ENCODE data around the gene PANX3. TPM values are rescaled to one million over a fixed set of nuclear protein-coding genes. Genes with fewer than 3 reads are reported as not detected.

The PANX3 gene
- polyA plus RNA-seq, 1 donor from 2014 or later, result not detected

GRCh38 chr11:124639186-124639585 lies 28.0 kb downstream of the PANX3 start:
- Histone ChIP-seq H2AFZ (ENCODE audit: low read depth, low read length) (no peak overlapping the region), H3K27ac (ENCODE audit: low read length) (no peak overlapping the region), H3K9me3 (ENCODE audit: low read length) (no peaks in the 10 kb centered on the region), H3K27me3 (ENCODE audit: insufficient read depth, low read depth, low read length) (no peaks in the 10 kb centered on the region), H3K4me2 (ENCODE audit: low read length) (no peak overlapping the region), H3K4me3 (ENCODE audit: low read length) (no peak overlapping the region), H3K9ac (ENCODE audit: low read length) (no peak overlapping the region), H4K20me1 (ENCODE audit: insufficient read depth) (no peaks in the 10 kb centered on the region), H3K79me2 (replicated peaks; ENCODE audit: insufficient read depth, low read length) (no peaks in the 10 kb centered on the region), H3F3A (ENCODE audit: insufficient read depth, low read length, poor library complexity, severe bottlenecking) (no peaks in the 10 kb centered on the region), H3K9me2 (ENCODE audit: insufficient read depth, low read length) (no peaks in the 10 kb centered on the region), H3K36me3 (ENCODE audit: insufficient read depth, low read length) (peaks cover 4% of the 10 kb centered on the region)
- TF ChIP-seq POLR2AphosphoS5 (IDR thresholded peaks at IDR 0.05) (no peak), TAF1 (IDR thresholded peaks at IDR 0.05; ENCODE audit: low read depth) (no peak), EZH2 (IDR thresholded peaks at IDR 0.05; ENCODE audit: borderline replicate concordance, insufficient read depth, low read length, poor library complexity, severe bottlenecking) (no peak), RAD21 (conservative IDR thresholded peaks at IDR 0.05) (no peak), SMC3 (conservative IDR thresholded peaks at IDR 0.05; ENCODE audit: poor library complexity) (no peak), REST (IDR thresholded peaks at IDR 0.05; ENCODE audit: borderline replicate concordance) (no peak), EP300 (conservative IDR thresholded peaks at IDR 0.05; ENCODE audit: poor library complexity, severe bottlenecking) (no peak), MXI1 (conservative IDR thresholded peaks at IDR 0.05; ENCODE audit: poor library complexity, severe bottlenecking) (no peak)

- H3K9me3 ChIP-seq (ENCODE audit: low read length), result no peaks in the 10 kb centered on the region
- no peak overlapping the region for H3K27ac ChIP-seq (ENCODE audit: low read length)
- no peak overlapping the region for H3K9ac ChIP-seq (ENCODE audit: low read length)
- H3K9me2 ChIP-seq (ENCODE audit: insufficient read depth, low read length), result no peaks in the 10 kb centered on the region
- H3K79me2 ChIP-seq (replicated peaks; ENCODE audit: insufficient read depth, low read length), result no peaks in the 10 kb centered on the region
- no peak overlapping the region for H2AFZ ChIP-seq (ENCODE audit: low read depth, low read length)
- no peaks in the 10 kb centered on the region for H3K27me3 ChIP-seq (ENCODE audit: insufficient read depth, low read depth, low read length)
- H4K20me1 ChIP-seq (ENCODE audit: insufficient read depth), result no peaks in the 10 kb centered on the region
- H3K4me2 ChIP-seq (ENCODE audit: low read length), result no peak overlapping the region
- H3K4me3 ChIP-seq (ENCODE audit: low read length), result no peak overlapping the region
- TF ChIP-seq REST (IDR thresholded peaks at IDR 0.05; ENCODE audit: borderline replicate concordance) (no peak), POLR2AphosphoS5 (IDR thresholded peaks at IDR 0.05) (no peak)
- peaks cover 4% of the 10 kb centered on the region for H3K36me3 ChIP-seq (ENCODE audit: insufficient read depth, low read length)
- H3F3A ChIP-seq (ENCODE audit: insufficient read depth, low read length, poor library complexity, severe bottlenecking), result no peaks in the 10 kb centered on the region
Observed at GRCh38 chr11:124640666-124641065, 29.4 kb downstream of the PANX3 start.

Data from neural cell (in vitro differentiated cells).